Measurements from ENCODE around the gene EFL1.
"Not testable (repeated sequence)": the region's sequence is repeated elsewhere in the genome, so short reads cannot be mapped to it uniquely, and the experiment has no call there.

GRCh38 chr15:82281276-82281675, 18.7 kb upstream of the EFL1 start:
- TF ChIP-seq FOS, BHLHE40 (IDR thresholded peaks at IDR 0.05; ENCODE audit: low read depth, low read length): not testable (repeated sequence)
